Measurements from ENCODE around the gene SACS. TPM values are rescaled to one million over a fixed set of nuclear protein-coding genes. Genes with fewer than 3 reads are reported as not detected.

SACS gene
- total and polyA plus RNA-seq, 2 of the 8 experiments (the other 6 are each of a cell fraction or from before 2014, with no cell fraction given): 11.0 to 54.2 TPM

DNA sequence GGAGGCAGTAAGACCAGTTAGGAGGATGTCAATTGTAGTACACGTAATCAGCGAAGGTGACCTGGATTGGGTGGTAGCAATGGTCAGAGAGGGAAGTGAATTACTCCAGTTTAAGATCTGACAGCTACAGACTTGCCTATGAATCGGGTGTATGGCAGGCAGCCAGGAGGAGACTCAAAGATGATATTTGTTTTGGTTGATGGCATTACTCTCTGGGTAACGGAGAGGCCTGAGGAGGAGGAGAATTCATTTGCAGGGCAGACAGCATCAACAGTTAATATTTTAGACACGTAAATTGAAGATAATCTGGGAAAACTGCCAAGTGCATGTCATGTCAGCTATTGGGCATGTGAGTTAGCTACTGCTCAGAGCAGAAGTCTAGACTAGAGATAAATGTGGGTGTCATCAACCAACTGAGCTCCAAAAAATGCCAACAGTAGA lies 143.6 kb downstream of the SACS start (continued):
- TF ChIP-seq, protein P1, sequence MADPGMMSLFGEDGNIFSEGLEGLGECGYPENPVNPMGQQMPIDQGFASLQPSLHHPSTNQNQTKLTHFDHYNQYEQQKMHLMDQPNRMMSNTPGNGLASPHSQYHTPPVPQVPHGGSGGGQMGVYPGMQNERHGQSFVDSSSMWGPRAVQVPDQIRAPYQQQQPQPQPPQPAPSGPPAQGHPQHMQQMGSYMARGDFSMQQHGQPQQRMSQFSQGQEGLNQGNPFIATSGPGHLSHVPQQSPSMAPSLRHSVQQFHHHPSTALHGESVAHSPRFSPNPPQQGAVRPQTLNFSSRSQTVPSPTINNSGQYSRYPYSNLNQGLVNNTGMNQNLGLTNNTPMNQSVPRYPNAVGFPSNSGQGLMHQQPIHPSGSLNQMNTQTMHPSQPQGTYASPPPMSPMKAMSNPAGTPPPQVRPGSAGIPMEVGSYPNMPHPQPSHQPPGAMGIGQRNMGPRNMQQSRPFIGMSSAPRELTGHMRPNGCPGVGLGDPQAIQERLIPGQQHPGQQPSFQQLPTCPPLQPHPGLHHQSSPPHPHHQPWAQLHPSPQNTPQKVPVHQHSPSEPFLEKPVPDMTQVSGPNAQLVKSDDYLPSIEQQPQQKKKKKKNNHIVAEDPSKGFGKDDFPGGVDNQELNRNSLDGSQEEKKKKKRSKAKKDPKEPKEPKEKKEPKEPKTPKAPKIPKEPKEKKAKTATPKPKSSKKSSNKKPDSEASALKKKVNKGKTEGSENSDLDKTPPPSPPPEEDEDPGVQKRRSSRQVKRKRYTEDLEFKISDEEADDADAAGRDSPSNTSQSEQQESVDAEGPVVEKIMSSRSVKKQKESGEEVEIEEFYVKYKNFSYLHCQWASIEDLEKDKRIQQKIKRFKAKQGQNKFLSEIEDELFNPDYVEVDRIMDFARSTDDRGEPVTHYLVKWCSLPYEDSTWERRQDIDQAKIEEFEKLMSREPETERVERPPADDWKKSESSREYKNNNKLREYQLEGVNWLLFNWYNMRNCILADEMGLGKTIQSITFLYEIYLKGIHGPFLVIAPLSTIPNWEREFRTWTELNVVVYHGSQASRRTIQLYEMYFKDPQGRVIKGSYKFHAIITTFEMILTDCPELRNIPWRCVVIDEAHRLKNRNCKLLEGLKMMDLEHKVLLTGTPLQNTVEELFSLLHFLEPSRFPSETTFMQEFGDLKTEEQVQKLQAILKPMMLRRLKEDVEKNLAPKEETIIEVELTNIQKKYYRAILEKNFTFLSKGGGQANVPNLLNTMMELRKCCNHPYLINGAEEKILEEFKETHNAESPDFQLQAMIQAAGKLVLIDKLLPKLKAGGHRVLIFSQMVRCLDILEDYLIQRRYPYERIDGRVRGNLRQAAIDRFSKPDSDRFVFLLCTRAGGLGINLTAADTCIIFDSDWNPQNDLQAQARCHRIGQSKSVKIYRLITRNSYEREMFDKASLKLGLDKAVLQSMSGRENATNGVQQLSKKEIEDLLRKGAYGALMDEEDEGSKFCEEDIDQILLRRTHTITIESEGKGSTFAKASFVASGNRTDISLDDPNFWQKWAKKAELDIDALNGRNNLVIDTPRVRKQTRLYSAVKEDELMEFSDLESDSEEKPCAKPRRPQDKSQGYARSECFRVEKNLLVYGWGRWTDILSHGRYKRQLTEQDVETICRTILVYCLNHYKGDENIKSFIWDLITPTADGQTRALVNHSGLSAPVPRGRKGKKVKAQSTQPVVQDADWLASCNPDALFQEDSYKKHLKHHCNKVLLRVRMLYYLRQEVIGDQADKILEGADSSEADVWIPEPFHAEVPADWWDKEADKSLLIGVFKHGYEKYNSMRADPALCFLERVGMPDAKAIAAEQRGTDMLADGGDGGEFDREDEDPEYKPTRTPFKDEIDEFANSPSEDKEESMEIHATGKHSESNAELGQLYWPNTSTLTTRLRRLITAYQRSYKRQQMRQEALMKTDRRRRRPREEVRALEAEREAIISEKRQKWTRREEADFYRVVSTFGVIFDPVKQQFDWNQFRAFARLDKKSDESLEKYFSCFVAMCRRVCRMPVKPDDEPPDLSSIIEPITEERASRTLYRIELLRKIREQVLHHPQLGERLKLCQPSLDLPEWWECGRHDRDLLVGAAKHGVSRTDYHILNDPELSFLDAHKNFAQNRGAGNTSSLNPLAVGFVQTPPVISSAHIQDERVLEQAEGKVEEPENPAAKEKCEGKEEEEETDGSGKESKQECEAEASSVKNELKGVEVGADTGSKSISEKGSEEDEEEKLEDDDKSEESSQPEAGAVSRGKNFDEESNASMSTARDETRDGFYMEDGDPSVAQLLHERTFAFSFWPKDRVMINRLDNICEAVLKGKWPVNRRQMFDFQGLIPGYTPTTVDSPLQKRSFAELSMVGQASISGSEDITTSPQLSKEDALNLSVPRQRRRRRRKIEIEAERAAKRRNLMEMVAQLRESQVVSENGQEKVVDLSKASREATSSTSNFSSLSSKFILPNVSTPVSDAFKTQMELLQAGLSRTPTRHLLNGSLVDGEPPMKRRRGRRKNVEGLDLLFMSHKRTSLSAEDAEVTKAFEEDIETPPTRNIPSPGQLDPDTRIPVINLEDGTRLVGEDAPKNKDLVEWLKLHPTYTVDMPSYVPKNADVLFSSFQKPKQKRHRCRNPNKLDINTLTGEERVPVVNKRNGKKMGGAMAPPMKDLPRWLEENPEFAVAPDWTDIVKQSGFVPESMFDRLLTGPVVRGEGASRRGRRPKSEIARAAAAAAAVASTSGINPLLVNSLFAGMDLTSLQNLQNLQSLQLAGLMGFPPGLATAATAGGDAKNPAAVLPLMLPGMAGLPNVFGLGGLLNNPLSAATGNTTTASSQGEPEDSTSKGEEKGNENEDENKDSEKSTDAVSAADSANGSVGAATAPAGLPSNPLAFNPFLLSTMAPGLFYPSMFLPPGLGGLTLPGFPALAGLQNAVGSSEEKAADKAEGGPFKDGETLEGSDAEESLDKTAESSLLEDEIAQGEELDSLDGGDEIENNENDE (IDR thresholded peaks at IDR 0.05; ENCODE audit: insufficient replicate concordance, low read length): no peak
- TF ChIP-seq CHD2 (IDR thresholded peaks at IDR 0.05; ENCODE audit: low read length) (no peak), CREB1 (IDR thresholded peaks at IDR 0.05) (no peak), ZNF274 (IDR thresholded peaks at IDR 0.05; ENCODE audit: borderline replicate concordance, extremely low read depth, low read length) (no peak), RBBP5 (IDR thresholded peaks at IDR 0.05; ENCODE audit: borderline replicate concordance, low read depth, low read length) (no peak), BCL11A (IDR thresholded peaks at IDR 0.05; ENCODE audit: low read depth in 2 of 2, low read length in 2 of 2) (no peak), RNF2 (IDR thresholded peaks at IDR 0.05; ENCODE audit: borderline replicate concordance, low read depth, low read length, missing control alignments, poor library complexity, severe bottlenecking) (no peak), KDM5A (IDR thresholded peaks at IDR 0.05; ENCODE audit: low read length) (no peak)
- TF ChIP-seq, protein P2, sequence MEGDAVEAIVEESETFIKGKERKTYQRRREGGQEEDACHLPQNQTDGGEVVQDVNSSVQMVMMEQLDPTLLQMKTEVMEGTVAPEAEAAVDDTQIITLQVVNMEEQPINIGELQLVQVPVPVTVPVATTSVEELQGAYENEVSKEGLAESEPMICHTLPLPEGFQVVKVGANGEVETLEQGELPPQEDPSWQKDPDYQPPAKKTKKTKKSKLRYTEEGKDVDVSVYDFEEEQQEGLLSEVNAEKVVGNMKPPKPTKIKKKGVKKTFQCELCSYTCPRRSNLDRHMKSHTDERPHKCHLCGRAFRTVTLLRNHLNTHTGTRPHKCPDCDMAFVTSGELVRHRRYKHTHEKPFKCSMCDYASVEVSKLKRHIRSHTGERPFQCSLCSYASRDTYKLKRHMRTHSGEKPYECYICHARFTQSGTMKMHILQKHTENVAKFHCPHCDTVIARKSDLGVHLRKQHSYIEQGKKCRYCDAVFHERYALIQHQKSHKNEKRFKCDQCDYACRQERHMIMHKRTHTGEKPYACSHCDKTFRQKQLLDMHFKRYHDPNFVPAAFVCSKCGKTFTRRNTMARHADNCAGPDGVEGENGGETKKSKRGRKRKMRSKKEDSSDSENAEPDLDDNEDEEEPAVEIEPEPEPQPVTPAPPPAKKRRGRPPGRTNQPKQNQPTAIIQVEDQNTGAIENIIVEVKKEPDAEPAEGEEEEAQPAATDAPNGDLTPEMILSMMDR (IDR thresholded peaks at IDR 0.05; ENCODE audit: control extremely low read depth in 1 of 3, insufficient read depth in 1 of 3, low read depth in 1 of 3, low read length in 3 of 3): no peak

Measured in H1 (cell line).